Gastroesophageal sphincter (tissue), 2 donors: ENCODE measurements around the gene XRCC1.

Experiments
- POLR2A ChIP-seq, 2 donors: fragments of 450-650 bp; IDR thresholded peaks; one replicate each; pipeline ENCODE4 v1.6.1; 2017; ENCODE audit warnings: antibody characterized with exemption in 2 of 2, mild to moderate bottlenecking in 2 of 2, moderate library complexity in 1 of 2
- POLR2AphosphoS5 ChIP-seq: sonication (generic); formaldehyde crosslinking; IDR thresholded peaks from one replicate; pipeline ENCODE4 v1.6.1; 2017; ENCODE audit warnings: antibody characterized with exemption

GRCh38 chr19:43564800-43565199 is 10.5 kb downstream of the XRCC1 start:
- no peak for TF ChIP-seq POLR2AphosphoS5
- TF ChIP-seq POLR2A (IDR thresholded peaks at IDR 0.05) = no peak
